SK-N-SH (cell line): ENCODE results near the gene RELT. TPM values are rescaled to one million over a fixed set of nuclear protein-coding genes. Genes with fewer than 3 reads are reported as not detected.

ENCODE experiments used
- CTCF ChIA-PET: fragments of 300-600, 350-600 bp; formaldehyde crosslinking; extraction: SDS; loops from one replicate; lab custom pipeline; 2021; lab: Yijun Ruan, JAX
- POLR2A ChIA-PET: fragments of 350-600 bp; sonication (Branson Sonifier 250); formaldehyde crosslinking; extraction: SDS; loops from one replicate; lab custom pipeline; 2020; ENCODE audit warnings: antibody characterized with exemption, inconsistent platforms; lab: Yijun Ruan, JAX
- DNase-seq: peaks from one replicate; pipeline ENCODE4 v3.0.0; 2012
- H2AFZ ChIP-seq: fragments of 200-600 bp; sonication (generic); 2 replicates; pipeline ENCODE4 v1.8.1; 2016; ENCODE audit warnings: antibody characterized with exemption, mild to moderate bottlenecking, low read depth
- H3F3A ChIP-seq: fragments of 200-600 bp; sonication (generic); replicated peaks from 2 replicates; pipeline ENCODE3; 2016; ENCODE audit warnings: antibody characterized with exemption, mild to moderate bottlenecking; ENCODE audit not compliant: insufficient read depth
- H3K27ac ChIP-seq, 2 experiments: fragments of 200-500 bp in 1 of 2; fragments of 200-600 bp in 1 of 2; sonication (Bioruptor generic) in 1 of 2; sonication (generic), shearing (Covaris generic) in 1 of 2; 2 replicates each; pipeline versions ENCODE4 v1.5.1 to v1.6.1; 2014 to 2016; ENCODE audit warnings: low read depth in 2 of 2, inconsistent platforms in 1 of 2, low read length in 1 of 2, mild to moderate bottlenecking in 1 of 2, mixed read lengths in 1 of 2
- H3K27me3 ChIP-seq: fragments of 200-600 bp; sonication (generic), shearing (Covaris generic); 2 replicates; pipeline ENCODE4 v1.6.1; 2016; ENCODE audit warnings: mixed run types; ENCODE audit not compliant: insufficient read depth
- H3K36me3 ChIP-seq, 2 experiments: fragments of 200-500 bp in 1 of 2; fragments of 200-600 bp in 1 of 2; sonication (Bioruptor generic) in 1 of 2; sonication (generic) in 1 of 2; replicated peaks in 1 of 2; 2 replicates each; pipeline versions ENCODE3 to v1.5.1; 2014 to 2016; ENCODE audit warnings: low read length in 1 of 2, mild to moderate bottlenecking in 1 of 2; ENCODE audit not compliant: insufficient read depth in 2 of 2, control insufficient read depth in 1 of 2
- H3K4me1 ChIP-seq, 2 experiments: fragments of 200-500 bp in 1 of 2; fragments of 200-600 bp in 1 of 2; sonication (Bioruptor generic) in 1 of 2; sonication (generic), shearing (Covaris generic) in 1 of 2; 2 replicates each; pipeline versions ENCODE4 v1.5.1 to v1.6.1; 2014 to 2016; ENCODE audit warnings: low read depth in 1 of 2, low read length in 1 of 2, mixed run types in 1 of 2; ENCODE audit not compliant: insufficient read depth in 2 of 2, control insufficient read depth in 1 of 2
- H3K4me2 ChIP-seq: fragments of 200-600 bp; sonication (generic), shearing (Covaris generic); 2 replicates; pipeline ENCODE4 v1.6.1; 2017; ENCODE audit warnings: mixed run types
- H3K4me3 ChIP-seq, 2 experiments: fragments of 200-500 bp in 1 of 2; fragments of 200-600 bp in 1 of 2; sonication (Bioruptor generic) in 1 of 2; sonication (generic), shearing (Covaris generic) in 1 of 2; 2 replicates each; pipeline versions ENCODE4 v1.5.1 to v1.8.1; 2014 to 2016; ENCODE audit warnings: low read depth in 2 of 2, inconsistent platforms in 1 of 2, low read length in 1 of 2, mild to moderate bottlenecking in 1 of 2, mixed read lengths in 1 of 2, moderate library complexity in 1 of 2
- H3K79me2 ChIP-seq: fragments of 200-600 bp; sonication (generic); 2 replicates; pipeline ENCODE4 v1.8.1; 2017; ENCODE audit warnings: mild to moderate bottlenecking; ENCODE audit not compliant: insufficient read depth
- H3K9ac ChIP-seq: fragments of 200-600 bp; sonication (generic); 2 replicates; pipeline ENCODE4 v1.6.1; 2017; ENCODE audit warnings: mixed run types
- H3K9me2 ChIP-seq: fragments of 200-600 bp; sonication (generic); 2 replicates; pipeline ENCODE4 v1.6.1; 2017; ENCODE audit warnings: mixed run types
- H3K9me3 ChIP-seq: fragments of 200-600 bp; sonication (generic); 2 replicates; pipeline ENCODE4 v1.6.1; 2017; ENCODE audit warnings: mixed run types, mild to moderate bottlenecking, moderate library complexity
- H4K20me1 ChIP-seq: fragments of 200-600 bp; sonication (generic); 2 replicates; pipeline ENCODE4 v1.6.1; 2017; ENCODE audit warnings: mild to moderate bottlenecking, mixed run types; ENCODE audit not compliant: insufficient read depth
- ELF1 ChIP-seq: IDR thresholded peaks from 2 replicates; pipeline ENCODE4 v1.4.0; 2012
- EP300 ChIP-seq, 2 experiments: IDR thresholded peaks; 2 replicates each; pipeline versions ENCODE4 v1.4.0 to v1.6.1; 2012; ENCODE audit warnings: borderline replicate concordance in 1 of 2, low read depth in 1 of 2, low read length in 1 of 2
- GABPA ChIP-seq: IDR thresholded peaks from 2 replicates; pipeline ENCODE4 v1.4.0; 2012; ENCODE audit warnings: low read depth, mild to moderate bottlenecking
- JUND ChIP-seq: IDR thresholded peaks from 2 replicates; pipeline ENCODE4 v1.4.0; 2012
- NFIC ChIP-seq: IDR thresholded peaks from 2 replicates; pipeline ENCODE4 v1.4.0; 2012; ENCODE audit warnings: borderline replicate concordance
- POLR2AphosphoS5 ChIP-seq: IDR thresholded peaks from 2 replicates; pipeline ENCODE4 v1.6.1; 2012; ENCODE audit warnings: low read depth, low read length
- RAD21 ChIP-seq: IDR thresholded peaks from 2 replicates; pipeline ENCODE4 v1.6.1; 2012; ENCODE audit warnings: mild to moderate bottlenecking, low read length
- SIN3A ChIP-seq: IDR thresholded peaks from 2 replicates; pipeline ENCODE4 v1.6.1; 2012; ENCODE audit warnings: low read depth, mild to moderate bottlenecking, low read length, moderate library complexity, borderline replicate concordance
- TAF1 ChIP-seq: IDR thresholded peaks from 2 replicates; pipeline ENCODE4 v1.6.1; 2012; ENCODE audit warnings: low read depth, mild to moderate bottlenecking, low read length, moderate library complexity, borderline replicate concordance
- TEAD4 ChIP-seq: IDR thresholded peaks from 2 replicates; pipeline ENCODE4 v1.4.0; 2012; ENCODE audit warnings: mild to moderate bottlenecking, borderline replicate concordance; ENCODE audit not compliant: insufficient read depth
- YY1 ChIP-seq: IDR thresholded peaks from 2 replicates; pipeline ENCODE4 v1.4.0; 2012; ENCODE audit warnings: low read depth, mild to moderate bottlenecking
- WGBS: methylation state at CpG from one replicate; pipeline ENCODE4 v1.1.6; 2017; ENCODE audit warnings: low lambda C conversion rate; 5-methylcytosine and 5-hydroxymethylcytosine counted together
- polyA plus RNA-seq, 3 experiments: library from polyadenylated mRNA; depleted of rRNA; stranded (reverse); fragments of >200 nt; gene quantifications; 2 replicates each; pipeline ENCODE4 v1.2.3, GENCODE V29; 2012
- TF ChIP-seq, protein P1 (sequence below): fragments of 150-350 bp; IDR thresholded peaks from 2 replicates; pipeline ENCODE4 v1.6.1; 2016; ENCODE audit warnings: mild to moderate bottlenecking, low read depth, low read length
- TF ChIP-seq, protein P2 (sequence below): IDR thresholded peaks from 2 replicates; pipeline ENCODE4; 2012
- TF ChIP-seq, protein P3 (sequence below): fragments of 150-350 bp; IDR thresholded peaks from 2 replicates; pipeline ENCODE4 v1.6.1; 2017; ENCODE audit warnings: antibody characterized with exemption, low read length, low read depth, borderline replicate concordance

Gene RELT
- polyA plus RNA-seq, 1 of the 3 experiments (the other 2 are of a cell fraction) = 4.3 TPM

DNA sequence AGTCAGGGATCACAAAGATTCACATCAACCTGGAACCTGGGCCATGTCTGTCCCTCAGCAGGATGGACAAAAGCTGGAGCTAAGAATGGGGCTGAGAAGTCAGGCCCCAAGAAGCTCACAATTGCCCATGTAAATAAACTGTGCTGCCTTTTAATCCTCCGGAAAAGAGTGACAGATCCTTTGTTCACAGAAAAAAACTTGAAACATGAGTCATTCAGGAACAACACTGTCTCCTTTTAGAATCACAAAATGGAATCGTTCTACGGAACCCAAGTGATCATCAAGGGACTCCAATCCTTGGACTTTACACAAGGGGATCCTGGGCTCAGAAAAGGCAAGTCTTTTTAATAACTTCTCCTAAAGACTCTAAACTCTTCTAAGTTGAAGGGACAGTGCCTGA is 36.1 kb downstream of the RELT start:
- 80% methylated on average over 3 of the region's 3 CpGs for WGBS
- no peak overlapping the region for H3K4me2 ChIP-seq
- H3K9me3 ChIP-seq = no peaks in the 10 kb centered on the region
- H3K27me3 ChIP-seq = no peaks in the 10 kb centered on the region
- CTCF ChIA-PET = interaction anchor here (0.6 to 5.8 kb wide), 4 partner anchors 12 to 249 kb away, joined by 3 to 24 read pairs (median 4); no protein-coding TSS in a partner anchor
- no peaks in the 10 kb centered on the region for H3K9me2 ChIP-seq
- peaks cover 9 to 28% of the 10 kb centered on the region in 2 experiments for H3K4me1 ChIP-seq
- H2AFZ ChIP-seq = no peak overlapping the region
- H3K9ac ChIP-seq = no peak overlapping the region
- peaks cover 25% of the 10 kb centered on the region for H3F3A ChIP-seq
- H3K27ac ChIP-seq = peak overlapping the region in 1 of 2 experiments; percentile 7; a peak in 1 of 4 replicates
- no peak for TF ChIP-seq TAF1
- TF ChIP-seq, protein P1, sequence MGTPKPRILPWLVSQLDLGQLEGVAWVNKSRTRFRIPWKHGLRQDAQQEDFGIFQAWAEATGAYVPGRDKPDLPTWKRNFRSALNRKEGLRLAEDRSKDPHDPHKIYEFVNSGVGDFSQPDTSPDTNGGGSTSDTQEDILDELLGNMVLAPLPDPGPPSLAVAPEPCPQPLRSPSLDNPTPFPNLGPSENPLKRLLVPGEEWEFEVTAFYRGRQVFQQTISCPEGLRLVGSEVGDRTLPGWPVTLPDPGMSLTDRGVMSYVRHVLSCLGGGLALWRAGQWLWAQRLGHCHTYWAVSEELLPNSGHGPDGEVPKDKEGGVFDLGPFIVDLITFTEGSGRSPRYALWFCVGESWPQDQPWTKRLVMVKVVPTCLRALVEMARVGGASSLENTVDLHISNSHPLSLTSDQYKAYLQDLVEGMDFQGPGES = no peak
- TF ChIP-seq, protein P2, sequence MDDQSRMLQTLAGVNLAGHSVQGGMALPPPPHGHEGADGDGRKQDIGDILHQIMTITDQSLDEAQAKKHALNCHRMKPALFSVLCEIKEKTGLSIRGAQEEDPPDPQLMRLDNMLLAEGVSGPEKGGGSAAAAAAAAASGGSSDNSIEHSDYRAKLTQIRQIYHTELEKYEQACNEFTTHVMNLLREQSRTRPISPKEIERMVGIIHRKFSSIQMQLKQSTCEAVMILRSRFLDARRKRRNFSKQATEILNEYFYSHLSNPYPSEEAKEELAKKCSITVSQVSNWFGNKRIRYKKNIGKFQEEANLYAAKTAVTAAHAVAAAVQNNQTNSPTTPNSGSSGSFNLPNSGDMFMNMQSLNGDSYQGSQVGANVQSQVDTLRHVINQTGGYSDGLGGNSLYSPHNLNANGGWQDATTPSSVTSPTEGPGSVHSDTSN = 0 out of 2 replicates have a peak, but pooled peaks have one; percentile 9
- H3K79me2 ChIP-seq = no peaks in the 10 kb centered on the region
- POLR2A ChIA-PET = no interaction called here
- H4K20me1 ChIP-seq = no peaks in the 10 kb centered on the region
- H3K36me3 ChIP-seq = peaks cover 6 to 8% of the 10 kb centered on the region in 2 experiments
- no peak overlapping the region for H3K4me3 ChIP-seq
- no peak for DNase-seq

DNA sequence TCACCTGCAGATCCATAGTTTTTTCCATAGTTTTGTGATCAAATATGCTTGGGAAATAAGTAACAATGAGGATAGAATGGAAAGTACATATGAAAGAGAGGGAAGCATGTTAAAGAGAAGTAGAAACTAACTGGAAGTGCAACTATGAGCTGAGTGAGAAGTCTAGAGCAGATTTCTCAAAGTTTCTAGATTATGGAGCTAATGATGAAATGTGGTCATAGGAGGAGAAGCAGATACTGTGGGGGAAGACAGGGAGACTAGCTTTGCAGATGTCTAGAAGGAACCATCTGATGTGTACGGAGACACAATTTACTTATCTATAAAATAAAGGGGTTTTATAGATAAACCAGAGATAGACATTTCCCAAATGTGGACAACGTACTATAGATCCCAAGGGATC is 37.1 kb downstream of the RELT start:
- WGBS = 96% methylated on average over 2 of the region's 2 CpGs
- CTCF ChIA-PET = interaction anchor here (1.2 to 5.8 kb wide), 3 partner anchors 22 to 248 kb away, joined by 4 to 24 read pairs (median 4); no protein-coding TSS in a partner anchor
- no peaks in the 10 kb centered on the region for H3K9me2 ChIP-seq
- H3K9me3 ChIP-seq = no peaks in the 10 kb centered on the region
- no peaks in the 10 kb centered on the region for H3K79me2 ChIP-seq
- DNase-seq = no peak
- H2AFZ ChIP-seq = no peak overlapping the region
- no peaks in the 10 kb centered on the region for H3K27me3 ChIP-seq
- TF ChIP-seq TEAD4 (no peak), EP300 (IDR thresholded peaks at IDR 0.05; ENCODE audit: borderline replicate concordance in 1 of 2, low read depth in 1 of 2, low read length in 1 of 2) (no peak), TAF1 (no peak), YY1 (no peak), SIN3A (no peak), JUND (no peak), ELF1 (no peak), POLR2AphosphoS5 (no peak), RAD21 (no peak), GABPA (no peak), NFIC (no peak)
- TF ChIP-seq, protein P1 = no peak
- TF ChIP-seq, protein P3, sequence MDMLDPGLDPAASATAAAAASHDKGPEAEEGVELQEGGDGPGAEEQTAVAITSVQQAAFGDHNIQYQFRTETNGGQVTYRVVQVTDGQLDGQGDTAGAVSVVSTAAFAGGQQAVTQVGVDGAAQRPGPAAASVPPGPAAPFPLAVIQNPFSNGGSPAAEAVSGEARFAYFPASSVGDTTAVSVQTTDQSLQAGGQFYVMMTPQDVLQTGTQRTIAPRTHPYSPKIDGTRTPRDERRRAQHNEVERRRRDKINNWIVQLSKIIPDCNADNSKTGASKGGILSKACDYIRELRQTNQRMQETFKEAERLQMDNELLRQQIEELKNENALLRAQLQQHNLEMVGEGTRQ = no peak
- TF ChIP-seq, all 33 proteins: peak for 0
- Histone ChIP-seq H3K4me1 (peaks cover 9 to 28% of the 10 kb centered on the region in 2 experiments), H3K36me3 (peaks cover 6 to 10% of the 10 kb centered on the region in 2 experiments), H3K27ac (no peak overlapping the region; a peak in 1 of 4 replicates), H3F3A (peaks cover 25% of the 10 kb centered on the region), H4K20me1 (no peaks in the 10 kb centered on the region), H3K4me3 (no peak overlapping the region), H3K9ac (no peak overlapping the region), H3K4me2 (no peak overlapping the region)
- POLR2A ChIA-PET = no interaction called here
